Cardiac fibroblast (primary cell): ENCODE results near the gene CYP2D6.

Experiments
- DNase-seq, 2 donors: peaks; one replicate each; pipeline versions ENCODE4 v3.0.0 to v3.0.0-alpha.2; 2010; ENCODE audit warnings: low read depth in 2 of 2
- H3K4me3 ChIP-seq, 2 donors: replicated peaks in 1 of 2; 1 replicate in 1 of 2; 2 replicates in 1 of 2; pipeline ENCODE4 v1.5.1; 2011; ENCODE audit warnings: low read depth in 2 of 2, low read length in 2 of 2, mild to moderate bottlenecking in 2 of 2, moderate library complexity in 1 of 2
- TF ChIP-seq, protein P1 (sequence below): IDR thresholded peaks from one replicate; pipeline ENCODE4 v1.5.1; 2011; ENCODE audit warnings: low read depth, mild to moderate bottlenecking, low read length, inconsistent platforms

Gene CYP2D6

GRCh38 chr22:42083119-42083518 lies 47.5 kb downstream of the CYP2D6 start:
- no peak for DNase-seq
- TF ChIP-seq, protein P1, sequence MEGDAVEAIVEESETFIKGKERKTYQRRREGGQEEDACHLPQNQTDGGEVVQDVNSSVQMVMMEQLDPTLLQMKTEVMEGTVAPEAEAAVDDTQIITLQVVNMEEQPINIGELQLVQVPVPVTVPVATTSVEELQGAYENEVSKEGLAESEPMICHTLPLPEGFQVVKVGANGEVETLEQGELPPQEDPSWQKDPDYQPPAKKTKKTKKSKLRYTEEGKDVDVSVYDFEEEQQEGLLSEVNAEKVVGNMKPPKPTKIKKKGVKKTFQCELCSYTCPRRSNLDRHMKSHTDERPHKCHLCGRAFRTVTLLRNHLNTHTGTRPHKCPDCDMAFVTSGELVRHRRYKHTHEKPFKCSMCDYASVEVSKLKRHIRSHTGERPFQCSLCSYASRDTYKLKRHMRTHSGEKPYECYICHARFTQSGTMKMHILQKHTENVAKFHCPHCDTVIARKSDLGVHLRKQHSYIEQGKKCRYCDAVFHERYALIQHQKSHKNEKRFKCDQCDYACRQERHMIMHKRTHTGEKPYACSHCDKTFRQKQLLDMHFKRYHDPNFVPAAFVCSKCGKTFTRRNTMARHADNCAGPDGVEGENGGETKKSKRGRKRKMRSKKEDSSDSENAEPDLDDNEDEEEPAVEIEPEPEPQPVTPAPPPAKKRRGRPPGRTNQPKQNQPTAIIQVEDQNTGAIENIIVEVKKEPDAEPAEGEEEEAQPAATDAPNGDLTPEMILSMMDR = no peak
- H3K4me3 ChIP-seq = no peak overlapping the region

- peak overlapping the region; percentile 73 to 86 for H3K4me3 ChIP-seq
- peak; percentile 46 to 62 for DNase-seq
- TF ChIP-seq, protein P1 = no peak
Observed at GRCh38 chr22:42080287-42080686, 50.3 kb downstream of the CYP2D6 start.

DNA sequence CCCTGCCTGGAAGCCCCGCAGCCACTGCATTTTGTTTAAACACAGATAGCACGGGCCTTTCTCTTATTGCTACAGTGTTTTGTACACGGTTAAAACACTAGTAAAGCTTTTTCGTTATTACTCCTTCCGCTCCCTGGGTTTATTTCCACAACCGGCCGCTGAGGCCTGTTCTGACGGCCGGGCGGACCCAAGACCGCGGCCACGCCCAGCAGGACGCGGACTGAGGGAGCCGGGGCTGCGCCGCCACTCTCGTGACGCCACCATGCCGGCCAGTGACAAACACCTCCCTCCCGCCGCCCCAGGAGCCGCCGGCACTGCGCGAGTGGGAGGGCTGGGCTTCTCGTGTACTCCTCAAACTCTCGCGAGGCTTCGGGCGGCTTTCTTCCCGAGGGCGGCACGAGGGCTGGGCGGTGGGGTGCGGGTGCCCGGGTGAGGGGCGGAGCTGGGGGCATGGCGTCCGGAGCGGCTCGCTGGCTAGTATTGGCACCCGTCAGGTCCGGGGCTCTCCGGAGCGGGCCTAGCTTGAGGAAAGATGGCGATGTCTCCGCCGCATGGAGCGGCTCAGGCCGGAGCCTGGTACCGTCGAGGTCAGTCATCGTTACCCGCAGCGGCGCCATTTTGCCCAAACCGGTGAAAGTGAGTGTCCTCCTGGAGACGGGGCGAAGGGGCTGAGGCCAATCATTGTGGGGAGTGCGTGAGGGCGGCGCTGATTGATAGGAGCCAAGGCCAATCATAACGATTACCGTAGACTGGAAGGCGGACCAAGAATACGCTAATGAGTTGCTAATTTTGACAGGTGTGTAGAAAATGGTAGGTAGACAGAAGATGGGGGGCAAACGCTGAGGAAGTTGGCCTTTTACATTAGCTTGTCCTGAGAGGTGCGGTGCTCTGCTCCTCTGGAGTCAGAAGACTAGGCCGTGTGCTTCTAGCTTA lies 51.0 kb downstream of the CYP2D6 start, which contains the start of gene SMDT1:
Gene SMDT1 (plus strand): TSS at position 382 of the 933 bp plus-strand sequence. CDS start 69 bp downstream, at position 451.
- peak; percentile 99 for DNase-seq
- H3K4me3 ChIP-seq = peak within 1 kb of the TSS; percentile 73 to 86
- TF ChIP-seq, protein P1 = no peak

DNA sequence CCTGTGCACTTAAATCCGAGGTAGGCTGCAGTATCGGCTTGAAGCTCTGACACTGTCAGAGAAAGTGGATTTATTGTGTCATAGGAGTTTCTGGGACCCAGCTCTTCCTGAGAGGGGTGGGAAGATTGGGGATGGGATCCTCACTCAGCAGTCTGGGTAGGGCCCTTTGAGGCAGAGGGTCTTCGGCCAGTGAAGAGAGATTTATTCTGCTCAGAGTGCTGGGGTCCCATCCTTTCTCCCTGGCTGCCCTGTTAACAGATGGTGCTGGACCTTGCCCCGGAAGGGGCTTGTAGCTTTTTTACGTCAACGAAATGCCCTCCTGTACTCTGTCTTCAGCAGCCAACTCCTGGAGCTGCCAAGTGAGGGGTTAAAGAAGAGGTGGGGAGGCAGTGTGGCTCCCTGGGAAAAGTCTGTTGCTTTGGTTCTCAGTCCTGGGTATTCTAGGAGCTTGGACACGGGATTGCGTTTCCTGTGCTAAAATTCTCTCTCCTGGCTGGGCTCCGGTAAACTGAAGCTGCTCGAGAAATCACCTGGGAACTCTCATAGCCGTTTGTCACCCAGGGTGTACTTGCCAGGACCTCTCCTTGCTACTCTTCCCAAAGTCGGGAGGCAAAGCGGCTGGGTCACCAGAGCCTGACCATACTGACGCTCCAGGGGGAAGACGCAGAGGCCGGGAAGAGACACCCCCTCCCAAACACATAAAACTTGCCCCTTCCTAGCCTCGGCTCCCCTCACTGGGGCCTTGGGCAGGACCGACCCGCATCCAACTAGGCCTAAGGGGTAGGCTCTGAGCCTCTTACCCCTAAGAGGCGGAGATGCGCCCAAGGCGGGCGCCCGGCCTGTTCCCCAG lies 51.9 kb downstream of the CYP2D6 start:
- TF ChIP-seq, protein P1 = no peak
- peak; percentile 30 to 42 for DNase-seq
- H3K4me3 ChIP-seq = peak overlapping the region; percentile 32 to 86

DNA sequence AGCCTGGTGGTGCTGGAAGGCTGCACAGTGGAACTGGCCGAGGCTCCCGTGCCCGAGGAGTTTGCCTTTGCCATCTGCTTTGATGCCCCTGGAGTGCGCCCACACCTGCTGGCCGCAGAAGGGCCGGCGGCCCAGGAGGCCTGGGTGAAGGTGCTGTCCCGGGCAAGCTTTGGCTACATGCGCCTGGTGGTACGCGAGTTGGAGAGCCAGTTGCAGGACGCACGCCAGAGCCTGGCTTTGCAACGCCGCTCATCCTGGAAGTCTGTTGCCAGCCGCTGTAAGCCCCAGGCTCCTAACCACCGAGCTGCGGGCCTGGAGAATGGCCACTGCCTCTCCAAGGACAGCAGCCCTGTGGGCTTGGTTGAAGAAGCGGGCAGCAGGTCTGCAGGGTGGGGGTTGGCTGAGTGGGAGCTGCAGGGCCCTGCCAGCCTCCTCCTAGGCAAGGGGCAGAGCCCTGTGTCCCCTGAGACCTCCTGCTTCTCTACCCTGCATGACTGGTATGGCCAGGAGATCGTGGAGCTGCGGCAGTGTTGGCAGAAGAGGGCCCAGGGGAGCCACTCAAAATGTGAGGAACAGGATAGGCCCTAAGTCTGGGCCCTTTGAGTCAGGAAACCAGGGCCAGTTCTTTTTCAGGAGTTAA lies 53.0 kb downstream of the CYP2D6 start:
- DNase-seq = no peak
- TF ChIP-seq, protein P1 = no peak
- H3K4me3 ChIP-seq = no peak overlapping the region

GRCh38 chr22:42076764-42077485 lies 53.7 kb downstream of the CYP2D6 start:
- no peak for DNase-seq
- no peak overlapping the region for H3K4me3 ChIP-seq
- TF ChIP-seq, protein P1 = no peak
